SK-N-SH treated with all-trans-retinoic acid at 6 μM for 48 hours (cell line): Measurements from ENCODE around the gene CHID1.

Experiments used
- ATAC-seq: fragments of 200-7000 bp; cut with Tn5 transposase; 3 replicates; pipeline ENCODE4 v1.9.1; 2020; ENCODE audit warnings: mild to moderate bottlenecking, moderate library complexity
- ARNTL ChIP-seq: fragments of 450-650 bp; formaldehyde crosslinking; IDR thresholded peaks from 2 replicates; pipeline ENCODE4 v1.5.0; 2020; ENCODE audit warnings: low read depth, mild to moderate bottlenecking, moderate library complexity, borderline replicate concordance
- BACH2 ChIP-seq: fragments of 250-450 bp; sonication (Bioruptor Pico); IDR thresholded peaks from 2 replicates; pipeline ENCODE4 v1.9.0; 2021; ENCODE audit warnings: mild to moderate bottlenecking, borderline replicate concordance
- CSDC2 ChIP-seq: fragments of 250-450 bp; sonication (Bioruptor Pico); IDR thresholded peaks from 2 replicates; pipeline ENCODE4 v1.5.0; 2020; ENCODE audit warnings: mild to moderate bottlenecking, moderate library complexity
- ESRRG ChIP-seq: fragments of 250-450 bp; sonication (Bioruptor Pico); IDR thresholded peaks from 2 replicates; pipeline ENCODE4 v1.6.1; 2021; ENCODE audit warnings: mild to moderate bottlenecking
- GLIS3 ChIP-seq: fragments of 250-450 bp; sonication (Bioruptor Pico); IDR thresholded peaks from 2 replicates; pipeline ENCODE4 v1.5.0; 2020; ENCODE audit warnings: mild to moderate bottlenecking, moderate library complexity
- ISL1 ChIP-seq: fragments of 250-450 bp; sonication (Bioruptor Pico); IDR thresholded peaks from 2 replicates; pipeline ENCODE4 v2.1.2; 2022; ENCODE audit warnings: mild to moderate bottlenecking, moderate library complexity
- OSR1 ChIP-seq: fragments of 250-450 bp; sonication (Bioruptor Pico); IDR thresholded peaks from 2 replicates; pipeline ENCODE4 v1.8.0; 2022; ENCODE audit warnings: moderate library complexity, mild to moderate bottlenecking, inconsistent platforms
- PPARA ChIP-seq: fragments of 250-450 bp; sonication (Bioruptor Pico); IDR thresholded peaks from 2 replicates; pipeline ENCODE4 v1.5.0; 2020; ENCODE audit warnings: mild to moderate bottlenecking, borderline replicate concordance
- RARB ChIP-seq: fragments of 250-450 bp; sonication (Bioruptor Pico); IDR thresholded peaks from 2 replicates; pipeline ENCODE4 v1.8.0; 2021; ENCODE audit warnings: mild to moderate bottlenecking, moderate library complexity
- TOX ChIP-seq: fragments of 250-450 bp; sonication (Bioruptor Pico); IDR thresholded peaks from 2 replicates; pipeline ENCODE4 v1.8.0; 2021; ENCODE audit warnings: mild to moderate bottlenecking, moderate library complexity, borderline replicate concordance
- ZFP3 ChIP-seq: fragments of 250-450 bp; sonication (Bioruptor Pico); IDR thresholded peaks from 2 replicates; pipeline ENCODE4 v1.5.0; 2020; ENCODE audit warnings: mild to moderate bottlenecking, moderate library complexity
- ZFP30 ChIP-seq: fragments of 450-650 bp; formaldehyde crosslinking; IDR thresholded peaks from 2 replicates; pipeline ENCODE4 v1.5.0; 2022; ENCODE audit warnings: mild to moderate bottlenecking, moderate library complexity
- ZNF565 ChIP-seq: fragments of 450-650 bp; formaldehyde crosslinking; conservative IDR thresholded peaks from 2 replicates; pipeline ENCODE4 v1.5.0; 2020; ENCODE audit warnings: low read depth, mild to moderate bottlenecking, moderate library complexity
- ZNF70 ChIP-seq: fragments of 450-650 bp; formaldehyde crosslinking; IDR thresholded peaks from 2 replicates; pipeline ENCODE4 v1.5.0; 2020; ENCODE audit warnings: mild to moderate bottlenecking, moderate library complexity
- TF ChIP-seq, protein P1 (sequence below): fragments of 250-450 bp; sonication (Bioruptor Pico); IDR thresholded peaks from 2 replicates; pipeline ENCODE4 v1.5.0; 2020; ENCODE audit warnings: mild to moderate bottlenecking, moderate library complexity
- TF ChIP-seq, protein P2 (sequence below): fragments of 250-450 bp; sonication (Bioruptor Pico); IDR thresholded peaks from 2 replicates; pipeline ENCODE4 v1.8.0; 2021; ENCODE audit warnings: low read depth, mild to moderate bottlenecking, moderate library complexity, borderline replicate concordance
- TF ChIP-seq, protein P3 (sequence below): fragments of 250-450 bp; sonication (Bioruptor Pico); IDR thresholded peaks from 2 replicates; pipeline ENCODE4 v1.5.1; 2021; ENCODE audit warnings: mild to moderate bottlenecking, moderate library complexity
- TF ChIP-seq, protein P4 (sequence below): fragments of 250-450 bp; sonication (Bioruptor Pico); IDR thresholded peaks from 2 replicates; pipeline ENCODE4 v1.5.1; 2020; ENCODE audit warnings: low read depth, mild to moderate bottlenecking, moderate library complexity

Gene CHID1

DNA sequence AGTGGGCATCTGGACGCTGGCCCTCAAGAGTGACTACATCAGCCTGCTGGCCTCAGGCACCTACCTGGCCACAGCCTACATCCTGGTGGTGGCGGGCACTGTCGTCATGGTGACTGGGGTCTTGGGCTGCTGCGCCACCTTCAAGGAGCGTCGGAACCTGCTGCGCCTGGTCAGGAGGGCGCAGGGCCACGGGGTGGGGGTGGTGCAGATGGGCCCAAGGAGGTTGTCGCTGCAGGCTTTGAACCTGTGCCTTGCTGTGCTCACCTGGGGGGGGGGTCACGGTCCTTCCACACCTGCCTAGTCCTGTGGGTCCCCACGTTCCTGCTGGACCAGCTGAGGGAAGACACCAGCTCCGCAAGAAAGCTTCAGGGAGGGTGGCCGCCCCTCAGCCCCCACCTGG lies 74.3 kb downstream of the CHID1 start:
- ATAC-seq, result no peak
- TF ChIP-seq ZFP3 (no peak), CSDC2 (CRISPR knock-in tag) (no peak), OSR1 (CRISPR knock-in tag) (no peak), ZNF70 (no peak), RARB (no peak), ESRRG (CRISPR knock-in tag) (no peak), ARNTL (no peak), ZFP30 (CRISPR knock-in tag) (no peak), ISL1 (no peak)
- TF ChIP-seq, protein P1, sequence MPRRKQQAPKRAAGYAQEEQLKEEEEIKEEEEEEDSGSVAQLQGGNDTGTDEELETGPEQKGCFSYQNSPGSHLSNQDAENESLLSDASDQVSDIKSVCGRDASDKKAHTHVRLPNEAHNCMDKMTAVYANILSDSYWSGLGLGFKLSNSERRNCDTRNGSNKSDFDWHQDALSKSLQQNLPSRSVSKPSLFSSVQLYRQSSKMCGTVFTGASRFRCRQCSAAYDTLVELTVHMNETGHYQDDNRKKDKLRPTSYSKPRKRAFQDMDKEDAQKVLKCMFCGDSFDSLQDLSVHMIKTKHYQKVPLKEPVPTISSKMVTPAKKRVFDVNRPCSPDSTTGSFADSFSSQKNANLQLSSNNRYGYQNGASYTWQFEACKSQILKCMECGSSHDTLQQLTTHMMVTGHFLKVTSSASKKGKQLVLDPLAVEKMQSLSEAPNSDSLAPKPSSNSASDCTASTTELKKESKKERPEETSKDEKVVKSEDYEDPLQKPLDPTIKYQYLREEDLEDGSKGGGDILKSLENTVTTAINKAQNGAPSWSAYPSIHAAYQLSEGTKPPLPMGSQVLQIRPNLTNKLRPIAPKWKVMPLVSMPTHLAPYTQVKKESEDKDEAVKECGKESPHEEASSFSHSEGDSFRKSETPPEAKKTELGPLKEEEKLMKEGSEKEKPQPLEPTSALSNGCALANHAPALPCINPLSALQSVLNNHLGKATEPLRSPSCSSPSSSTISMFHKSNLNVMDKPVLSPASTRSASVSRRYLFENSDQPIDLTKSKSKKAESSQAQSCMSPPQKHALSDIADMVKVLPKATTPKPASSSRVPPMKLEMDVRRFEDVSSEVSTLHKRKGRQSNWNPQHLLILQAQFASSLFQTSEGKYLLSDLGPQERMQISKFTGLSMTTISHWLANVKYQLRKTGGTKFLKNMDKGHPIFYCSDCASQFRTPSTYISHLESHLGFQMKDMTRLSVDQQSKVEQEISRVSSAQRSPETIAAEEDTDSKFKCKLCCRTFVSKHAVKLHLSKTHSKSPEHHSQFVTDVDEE (CRISPR knock-in tag), result no peak
- TF ChIP-seq, protein P2, sequence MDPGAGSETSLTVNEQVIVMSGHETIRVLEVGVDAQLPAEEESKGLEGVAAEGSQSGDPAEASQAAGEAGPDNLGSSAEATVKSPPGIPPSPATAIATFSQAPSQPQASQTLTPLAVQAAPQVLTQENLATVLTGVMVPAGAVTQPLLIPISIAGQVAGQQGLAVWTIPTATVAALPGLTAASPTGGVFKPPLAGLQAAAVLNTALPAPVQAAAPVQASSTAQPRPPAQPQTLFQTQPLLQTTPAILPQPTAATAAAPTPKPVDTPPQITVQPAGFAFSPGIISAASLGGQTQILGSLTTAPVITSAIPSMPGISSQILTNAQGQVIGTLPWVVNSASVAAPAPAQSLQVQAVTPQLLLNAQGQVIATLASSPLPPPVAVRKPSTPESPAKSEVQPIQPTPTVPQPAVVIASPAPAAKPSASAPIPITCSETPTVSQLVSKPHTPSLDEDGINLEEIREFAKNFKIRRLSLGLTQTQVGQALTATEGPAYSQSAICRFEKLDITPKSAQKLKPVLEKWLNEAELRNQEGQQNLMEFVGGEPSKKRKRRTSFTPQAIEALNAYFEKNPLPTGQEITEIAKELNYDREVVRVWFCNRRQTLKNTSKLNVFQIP (CRISPR knock-in tag), result no peak

DNA sequence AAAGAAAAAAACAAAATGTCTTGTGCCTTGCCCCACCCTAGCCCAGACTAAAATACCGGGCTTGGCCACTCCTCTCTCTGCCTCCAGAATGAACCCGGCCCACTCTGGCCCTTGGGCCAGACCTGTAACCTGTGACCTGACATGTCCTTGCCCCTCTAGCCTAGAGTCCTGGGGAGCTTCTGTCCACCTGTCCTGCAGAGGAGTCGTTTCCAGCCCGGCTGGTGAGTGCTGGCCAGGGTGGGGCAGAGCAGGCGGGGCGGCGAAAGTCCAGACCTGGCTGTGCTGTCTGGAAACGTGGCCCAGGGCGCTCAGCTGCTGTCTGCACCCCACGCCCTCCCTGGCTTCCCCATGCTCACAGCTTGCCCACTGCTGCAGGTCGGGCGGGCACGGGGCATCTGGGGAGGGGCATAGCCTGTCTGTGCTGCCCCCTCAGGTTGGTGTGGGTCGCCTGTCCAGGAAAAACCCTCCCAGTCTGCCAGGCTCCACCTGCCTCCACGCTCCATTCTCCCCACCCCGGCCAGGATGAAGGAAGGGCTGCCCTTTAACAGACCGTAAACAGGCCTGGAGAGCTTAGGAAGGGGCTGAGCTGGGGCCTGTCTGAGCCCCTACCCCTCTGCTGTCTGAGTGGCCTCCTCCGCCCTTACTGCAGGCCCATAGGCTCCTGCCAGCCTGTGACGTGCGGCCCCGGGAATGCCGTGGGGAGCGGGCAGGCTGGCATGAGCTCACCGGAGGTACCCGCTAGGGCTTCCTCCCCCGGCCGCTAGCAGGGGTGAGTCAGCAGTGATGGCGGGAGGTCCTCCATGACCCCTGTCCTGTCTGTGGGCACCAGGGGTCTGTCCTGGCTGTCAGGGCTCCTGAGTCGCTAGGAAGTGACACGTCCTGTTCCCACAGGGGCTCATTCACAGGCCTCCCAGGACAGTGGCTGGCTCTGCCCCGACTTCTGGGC lies 76.0 kb downstream of the CHID1 start:
- TF ChIP-seq TOX (CRISPR knock-in tag) (no peak), CSDC2 (CRISPR knock-in tag) (0 out of 2 replicates have a peak, but pooled peaks have one; percentile 24), PPARA (CRISPR knock-in tag) (no peak), ZFP3 (no peak), GLIS3 (CRISPR knock-in tag) (no peak; the same call in 1 of the 2 replicates), ZNF565 (CRISPR knock-in tag) (0 out of 2 replicates have a peak, but pooled peaks have one; percentile 3), BACH2 (CRISPR knock-in tag) (no peak)
- TF ChIP-seq, protein P3, sequence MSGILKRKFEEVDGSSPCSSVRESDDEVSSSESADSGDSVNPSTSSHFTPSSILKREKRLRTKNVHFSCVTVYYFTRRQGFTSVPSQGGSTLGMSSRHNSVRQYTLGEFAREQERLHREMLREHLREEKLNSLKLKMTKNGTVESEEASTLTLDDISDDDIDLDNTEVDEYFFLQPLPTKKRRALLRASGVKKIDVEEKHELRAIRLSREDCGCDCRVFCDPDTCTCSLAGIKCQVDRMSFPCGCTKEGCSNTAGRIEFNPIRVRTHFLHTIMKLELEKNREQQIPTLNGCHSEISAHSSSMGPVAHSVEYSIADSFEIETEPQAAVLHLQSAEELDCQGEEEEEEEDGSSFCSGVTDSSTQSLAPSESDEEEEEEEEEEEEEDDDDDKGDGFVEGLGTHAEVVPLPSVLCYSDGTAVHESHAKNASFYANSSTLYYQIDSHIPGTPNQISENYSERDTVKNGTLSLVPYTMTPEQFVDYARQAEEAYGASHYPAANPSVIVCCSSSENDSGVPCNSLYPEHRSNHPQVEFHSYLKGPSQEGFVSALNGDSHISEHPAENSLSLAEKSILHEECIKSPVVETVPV (CRISPR knock-in tag), result no peak
- TF ChIP-seq, protein P4, sequence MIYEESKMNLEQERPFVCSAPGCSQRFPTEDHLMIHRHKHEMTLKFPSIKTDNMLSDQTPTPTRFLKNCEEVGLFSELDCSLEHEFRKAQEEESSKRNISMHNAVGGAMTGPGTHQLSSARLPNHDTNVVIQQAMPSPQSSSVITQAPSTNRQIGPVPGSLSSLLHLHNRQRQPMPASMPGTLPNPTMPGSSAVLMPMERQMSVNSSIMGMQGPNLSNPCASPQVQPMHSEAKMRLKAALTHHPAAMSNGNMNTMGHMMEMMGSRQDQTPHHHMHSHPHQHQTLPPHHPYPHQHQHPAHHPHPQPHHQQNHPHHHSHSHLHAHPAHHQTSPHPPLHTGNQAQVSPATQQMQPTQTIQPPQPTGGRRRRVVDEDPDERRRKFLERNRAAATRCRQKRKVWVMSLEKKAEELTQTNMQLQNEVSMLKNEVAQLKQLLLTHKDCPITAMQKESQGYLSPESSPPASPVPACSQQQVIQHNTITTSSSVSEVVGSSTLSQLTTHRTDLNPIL (CRISPR knock-in tag), result peak; percentile 54; the same call in 1 of the 2 replicates
- TF ChIP-seq, all 23 proteins: peak for 3
- ATAC-seq, result peak; percentile 68

DNA sequence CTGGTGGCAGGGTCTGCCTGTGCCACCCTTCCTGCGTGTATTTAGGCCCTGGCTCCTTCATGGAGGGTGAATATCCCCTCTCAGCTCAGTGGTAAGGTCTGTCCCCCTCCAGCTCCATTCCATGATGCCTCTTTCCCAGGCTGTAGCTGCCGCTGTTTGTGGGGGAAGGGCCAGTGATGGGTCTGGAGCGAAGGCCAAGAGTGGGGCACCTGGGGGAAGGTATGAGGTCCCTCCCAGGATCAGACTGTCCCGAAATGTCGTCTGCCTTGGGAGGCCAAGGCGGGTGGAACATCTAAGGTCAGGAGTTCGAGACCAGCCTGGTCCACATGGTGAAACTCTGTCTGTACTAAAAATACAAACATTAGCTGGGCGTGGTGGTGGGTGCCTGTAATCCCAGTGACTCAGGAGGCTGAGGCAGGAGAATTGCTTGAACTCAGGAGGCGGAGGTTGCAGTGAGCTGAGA lies 76.7 kb downstream of the CHID1 start:
- no peak for TF ChIP-seq TOX (CRISPR knock-in tag)
- TF ChIP-seq BACH2 (CRISPR knock-in tag), result no peak
- TF ChIP-seq, protein P2 (CRISPR knock-in tag), result no peak
- no peak for TF ChIP-seq GLIS3 (CRISPR knock-in tag)
- no peak for ATAC-seq
